AG04450 (cell line): ENCODE data around the gene FAM200A. TPM values are rescaled to one million over a fixed set of nuclear protein-coding genes. Genes with fewer than 3 reads are reported as not detected.

ENCODE experiments used
- CTCF ChIA-PET: fragments of 300-600, 350-600 bp; formaldehyde crosslinking; extraction: SDS; loops from one replicate; lab custom pipeline; 2022; ENCODE audit warnings: antibody characterized with exemption, inconsistent platforms; lab: Charles Lee
- POLR2A ChIA-PET: fragments of 350-600 bp; formaldehyde crosslinking; extraction: SDS; loops from one replicate; lab custom pipeline; 2021; ENCODE audit warnings: antibody characterized with exemption, inconsistent platforms; lab: Yijun Ruan, JAX
- DNase-seq: peaks from one replicate; pipeline ENCODE4 v3.0.0-alpha.2; 2011; ENCODE audit warnings: low read depth, low spot score
- H3K27ac ChIP-seq: one replicate; pipeline ENCODE4 v1.5.1; 2012; ENCODE audit warnings: low read depth, low read length, control low read depth
- H3K27me3 ChIP-seq: one replicate; pipeline ENCODE4 v1.6.0; 2012; ENCODE audit warnings: low read length; ENCODE audit not compliant: control insufficient read depth, insufficient read depth
- H3K4me3 ChIP-seq: 2 replicates; pipeline ENCODE4 v1.5.1; 2011; ENCODE audit warnings: mild to moderate bottlenecking, low read depth, low read length, control low read depth
- H3K9me3 ChIP-seq: 2 replicates; pipeline ENCODE4 v1.5.1; 2012; ENCODE audit warnings: low read length; ENCODE audit not compliant: control insufficient read depth, insufficient read depth
- CTCF ChIP-seq: IDR thresholded peaks from 2 replicates; pipeline ENCODE4 v1.5.1; 2011; ENCODE audit warnings: low read depth, low read length, control low read depth, inconsistent platforms
- polyA minus RNA-seq: library from RNA; depleted of rRNA, polyadenylated mRNA; stranded (reverse); fragments of >200 nt; gene quantifications from 2 replicates; pipeline ENCODE4 v1.2.3, GENCODE V29; 2011; rRNA and poly(A)+ RNA removed
- polyA plus RNA-seq: library from polyadenylated mRNA; depleted of rRNA; stranded (reverse); fragments of >200 nt; gene quantifications from 2 replicates; pipeline ENCODE4 v1.2.3, GENCODE V29; 2011; rRNA removed

Gene FAM200A
- 8.1 and 11.8 TPM in 2 replicates for polyA plus RNA-seq
- polyA minus RNA-seq: 4.1 and 6.1 TPM in 2 replicates

- DNase-seq: peak; percentile 72
- POLR2A ChIA-PET: interaction anchor here (0.6 to 0.9 kb wide), 3 partner anchors 10 to 52 kb away, joined by 3 to 5 read pairs (median 3); partner anchors contain the start of genes ZKSCAN5 and ZNF394
- Histone ChIP-seq H3K27me3 (no peaks in the 10 kb centered on the region), H3K4me3 (peak within 1 kb of the TSS; percentile 98), H3K9me3 (no peaks in the 10 kb centered on the region; the same call in 1 of the 2 replicates), H3K27ac (peak within 1 kb of the TSS; percentile 85)
- no peak for TF ChIP-seq CTCF
- CTCF ChIA-PET: no interaction called here
These were observed at the start of gene FAM200A for GRCh38 chr7:99551767-99552463. FAM200A (minus strand) TSS chr7:99552114; CDS start chr7:99548407, 3,707 bp downstream.

- Histone ChIP-seq H3K9me3 (no peaks in the 10 kb centered on the region), H3K4me3 (no peak overlapping the region), H3K27ac (no peak overlapping the region), H3K27me3 (no peaks in the 10 kb centered on the region)
- DNase-seq: no peak
- POLR2A ChIA-PET: no interaction called here
- no peak for TF ChIP-seq CTCF
- CTCF ChIA-PET: no interaction called here
These were observed 47.9 kb upstream of the FAM200A start for GRCh38 chr7:99599836-99600235.

DNA sequence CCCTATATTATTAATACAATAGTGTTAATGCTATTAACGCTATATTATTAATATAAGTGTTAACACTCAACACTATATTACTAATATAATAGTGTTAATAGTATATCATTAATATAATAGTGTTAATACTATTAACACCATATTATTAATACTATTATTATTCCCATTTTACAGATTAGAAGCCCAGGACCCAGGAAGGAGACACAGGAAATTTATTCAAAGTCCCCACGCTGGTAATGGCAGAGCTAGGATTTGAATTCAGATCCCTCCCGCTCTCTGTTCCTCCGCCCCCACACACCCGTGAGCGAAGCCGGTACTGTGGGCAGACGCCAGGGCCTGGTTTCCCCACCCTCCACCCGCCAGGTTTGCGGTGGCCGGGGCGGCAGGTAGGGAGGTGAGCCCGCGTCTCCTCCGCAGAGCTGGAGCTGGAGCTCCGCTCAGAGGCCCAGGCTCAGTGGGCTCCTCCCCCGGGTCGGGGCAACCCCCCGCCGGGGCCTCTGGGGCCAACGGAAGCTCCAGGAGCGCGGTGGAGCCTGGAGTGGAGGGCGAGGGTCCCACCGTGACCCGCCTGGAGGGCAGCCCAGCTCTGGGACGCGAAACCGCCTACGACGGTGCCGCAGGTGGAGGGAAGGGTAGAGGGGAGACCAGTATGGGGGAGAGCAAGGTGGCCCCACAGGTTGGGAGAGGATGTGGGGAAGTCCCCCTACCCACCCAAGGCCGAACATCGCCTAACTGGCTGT, 46.0 kb upstream of the FAM200A start, which contains the start of gene TMEM225B:
Gene TMEM225B, plus strand, starts transcription at position 506 of the 740 bp plus-strand sequence. CDS start 6,122 bp downstream, outside the sequence.
- TF ChIP-seq CTCF: no peak
- no peaks in the 10 kb centered on the region for H3K27me3 ChIP-seq
- no peak within 1 kb of the TSS for H3K27ac ChIP-seq
- POLR2A ChIA-PET: interaction anchor here (0.6 kb wide), 1 partner anchor 33 kb away, joined by 4 read pairs; no protein-coding TSS in a partner anchor
- H3K4me3 ChIP-seq: no peak within 1 kb of the TSS
- CTCF ChIA-PET: no interaction called here
- no peaks in the 10 kb centered on the region for H3K9me3 ChIP-seq
- no peak for DNase-seq

GRCh38 chr7:99596408-99596955, 44.6 kb upstream of the FAM200A start:
- no peak for DNase-seq
- no peaks in the 10 kb centered on the region for H3K9me3 ChIP-seq
- no peak overlapping the region for H3K4me3 ChIP-seq
- ChIA-PET CTCF (no interaction called here), POLR2A (no interaction called here)
- TF ChIP-seq CTCF: no peak
- H3K27ac ChIP-seq: no peak overlapping the region
- no peaks in the 10 kb centered on the region for H3K27me3 ChIP-seq
